Fibroblast of gingiva (primary cell): ENCODE data around the gene SDK1.
"Not testable (repeated sequence)": the region's sequence is repeated elsewhere in the genome, so short reads cannot be mapped to it uniquely, and the experiment has no call there.

Experiments used
- DNase-seq: peaks from one replicate; pipeline ENCODE4 v3.0.0-alpha.2; 2011; ENCODE audit warnings: low read depth

The SDK1 gene

GRCh38 chr7:4271716-4272015, 970.6 kb downstream of the SDK1 start:
- no peak for DNase-seq

GRCh38 chr7:4272141-4272540, 971.1 kb downstream of the SDK1 start:
- no peak for DNase-seq

DNA sequence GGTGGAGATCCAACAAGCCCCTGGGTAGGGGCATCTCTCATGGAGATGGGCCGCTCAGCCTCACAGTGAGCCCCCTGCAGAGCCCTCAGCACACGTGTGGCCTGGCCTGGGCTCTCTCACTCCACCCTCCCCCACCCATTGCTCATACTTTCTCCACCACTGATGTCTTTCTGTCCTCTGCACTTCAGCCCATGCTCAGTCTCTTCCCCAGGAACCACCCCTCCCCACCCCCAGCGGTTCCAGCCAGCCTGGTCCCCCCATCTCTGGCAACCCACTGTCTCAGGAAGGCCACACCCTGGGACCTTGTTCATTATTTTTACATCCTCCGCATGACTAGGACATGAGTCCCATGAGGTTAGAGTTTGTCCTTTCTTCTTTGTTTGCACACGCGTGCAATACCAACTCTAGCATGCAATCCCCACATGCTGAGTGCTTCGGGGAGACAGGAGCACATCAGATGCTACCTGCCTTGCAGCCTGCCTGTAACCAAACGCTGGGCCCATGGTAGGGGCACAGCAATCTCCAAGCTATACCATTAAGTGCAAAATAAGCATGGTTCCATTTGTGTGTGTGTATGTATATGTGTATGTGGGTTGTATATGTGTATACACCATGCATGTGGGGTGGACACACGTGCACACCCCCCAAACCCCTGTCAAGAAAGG, 972.6 kb downstream of the SDK1 start:
- DNase-seq = no peak

DNA sequence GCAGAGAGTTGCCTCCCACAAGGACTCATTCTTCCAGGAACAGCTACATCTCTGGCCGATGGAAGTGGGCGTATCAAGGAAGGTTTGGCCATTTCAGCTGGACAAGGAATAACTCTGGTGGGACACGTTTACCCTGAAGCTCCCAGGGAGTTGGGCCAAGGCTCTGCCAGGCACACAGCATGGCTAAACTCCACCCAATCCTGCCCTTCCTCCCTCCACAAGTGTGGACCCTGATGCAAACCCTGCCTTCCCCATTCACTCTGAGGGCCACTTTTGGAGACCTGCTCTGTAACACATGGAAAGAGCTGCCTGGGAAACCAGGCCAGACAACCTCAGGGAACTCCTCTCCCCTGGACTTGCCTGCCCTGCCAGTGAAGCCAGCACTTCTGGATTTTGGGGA, 973.2 kb downstream of the SDK1 start:
- DNase-seq = no peak

DNA sequence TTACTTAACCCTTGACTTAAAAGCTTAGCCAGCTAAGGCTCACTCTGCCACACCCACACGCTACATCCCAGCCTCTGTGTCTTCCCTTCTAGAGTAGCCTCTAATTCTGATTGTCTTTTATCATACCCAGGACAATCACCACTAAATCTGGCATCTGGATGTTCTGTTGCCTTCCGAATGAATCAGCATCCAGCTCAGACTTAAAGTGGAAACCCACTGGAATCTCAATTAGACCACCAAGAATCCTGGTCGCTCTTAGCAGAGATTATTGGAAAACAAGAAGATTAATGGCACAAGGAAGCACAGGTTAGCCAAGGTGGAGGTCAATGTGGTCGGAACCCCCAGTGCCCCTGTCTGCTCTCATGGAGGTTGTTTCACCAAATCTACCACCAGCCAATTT, 976.9 kb downstream of the SDK1 start:
- no peak for DNase-seq

GRCh38 chr7:4279216-4279615, 978.2 kb downstream of the SDK1 start:
- no peak for DNase-seq

- DNase-seq = no peak
Measured at GRCh38 chr7:4281231-4281993, 980.4 kb downstream of the SDK1 start.

GRCh38 chr7:4282434-4283223, 981.6 kb downstream of the SDK1 start:
- no peak for DNase-seq

GRCh38 chr7:4286351-4286750, 985.3 kb downstream of the SDK1 start:
- DNase-seq = no peak

DNA sequence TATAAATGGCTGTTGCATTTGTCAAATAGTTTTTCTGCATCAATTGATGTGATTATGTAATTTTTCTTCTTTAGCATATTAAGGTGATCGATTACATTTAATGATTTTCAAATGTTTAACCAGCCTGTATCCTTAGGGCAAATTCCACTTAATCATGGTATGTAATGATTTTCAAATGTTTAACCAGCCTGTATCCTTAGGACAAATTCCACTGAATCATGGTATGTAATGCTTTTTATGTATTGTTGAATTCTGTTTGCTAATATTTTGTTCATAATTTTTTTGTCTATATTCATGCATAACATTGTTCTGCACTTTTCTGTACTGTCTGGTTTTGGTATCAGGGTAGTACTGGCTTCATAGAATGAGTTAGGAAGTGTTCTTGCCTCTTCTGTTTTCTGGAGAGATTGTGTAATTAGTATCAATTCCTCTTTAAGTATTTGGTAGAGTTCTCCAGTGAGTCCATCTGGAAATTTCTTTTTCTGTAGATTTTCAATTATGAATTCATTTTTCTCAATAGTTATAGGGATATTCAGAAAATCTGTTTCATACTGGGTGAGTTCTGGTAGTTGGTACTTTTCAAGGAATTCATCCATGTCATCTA, 987.8 kb downstream of the SDK1 start:
- DNase-seq = no peak

DNA sequence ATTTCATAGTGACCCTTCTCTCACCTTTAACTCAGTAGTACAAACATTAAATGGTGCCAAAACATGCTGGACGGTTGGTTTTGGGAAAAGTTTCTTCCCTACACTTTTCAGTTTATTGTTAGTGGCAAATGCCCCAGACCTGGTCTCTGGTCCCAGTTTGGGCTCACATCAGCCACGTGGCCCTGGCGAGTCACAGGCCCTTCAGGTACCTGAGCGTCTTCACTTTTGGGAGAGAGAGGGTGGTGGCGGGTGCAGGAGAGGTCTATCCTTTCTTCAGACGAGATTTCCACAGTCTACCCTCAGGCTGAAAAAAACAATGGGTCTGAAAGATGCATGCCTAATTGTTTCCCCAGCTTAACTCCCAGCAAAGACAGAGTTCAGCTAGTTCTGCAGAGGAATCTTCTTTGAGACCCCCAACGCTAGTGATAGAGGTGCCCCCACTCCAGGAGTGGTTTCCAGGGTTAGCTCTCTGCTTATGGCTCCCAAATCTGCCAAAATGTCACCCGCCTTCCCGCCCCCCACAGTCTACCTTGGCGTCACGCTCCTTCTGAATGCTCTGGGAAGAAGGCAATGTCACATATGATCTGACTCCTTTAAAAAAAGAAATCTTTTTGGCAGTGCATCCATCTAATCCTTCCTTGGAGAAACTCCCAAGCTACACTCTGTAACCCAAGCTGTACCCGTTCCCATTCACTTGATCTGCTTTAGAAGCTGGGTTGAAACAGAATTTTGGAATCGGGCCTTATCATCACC, 996.3 kb downstream of the SDK1 start:
- DNase-seq = no peak

GRCh38 chr7:4297918-4298219, 996.8 kb downstream of the SDK1 start:
- no peak for DNase-seq

DNA sequence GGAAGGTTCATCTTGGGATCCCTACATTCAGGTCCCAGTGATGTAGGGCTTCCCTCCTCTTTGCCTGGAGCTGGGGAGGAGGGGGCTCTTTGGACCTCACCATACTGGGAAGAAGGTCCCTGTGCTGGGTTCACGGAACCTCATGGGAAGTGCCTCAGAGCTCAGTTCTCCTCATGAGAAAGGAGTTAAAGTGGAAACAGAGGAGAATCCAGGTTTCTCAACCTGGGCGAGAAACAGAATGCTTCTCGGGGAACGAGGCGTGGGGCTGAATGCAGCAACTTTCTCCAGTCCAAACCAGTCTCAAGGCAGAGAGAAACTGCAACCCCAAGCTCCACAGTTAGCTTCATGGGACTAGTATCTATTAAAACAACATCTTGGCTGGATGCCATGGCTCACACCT, 998.4 kb downstream of the SDK1 start:
- DNase-seq = no peak

GRCh38 chr7:4302203-4302905, 1001.3 kb downstream of the SDK1 start:
- no peak for DNase-seq

DNA sequence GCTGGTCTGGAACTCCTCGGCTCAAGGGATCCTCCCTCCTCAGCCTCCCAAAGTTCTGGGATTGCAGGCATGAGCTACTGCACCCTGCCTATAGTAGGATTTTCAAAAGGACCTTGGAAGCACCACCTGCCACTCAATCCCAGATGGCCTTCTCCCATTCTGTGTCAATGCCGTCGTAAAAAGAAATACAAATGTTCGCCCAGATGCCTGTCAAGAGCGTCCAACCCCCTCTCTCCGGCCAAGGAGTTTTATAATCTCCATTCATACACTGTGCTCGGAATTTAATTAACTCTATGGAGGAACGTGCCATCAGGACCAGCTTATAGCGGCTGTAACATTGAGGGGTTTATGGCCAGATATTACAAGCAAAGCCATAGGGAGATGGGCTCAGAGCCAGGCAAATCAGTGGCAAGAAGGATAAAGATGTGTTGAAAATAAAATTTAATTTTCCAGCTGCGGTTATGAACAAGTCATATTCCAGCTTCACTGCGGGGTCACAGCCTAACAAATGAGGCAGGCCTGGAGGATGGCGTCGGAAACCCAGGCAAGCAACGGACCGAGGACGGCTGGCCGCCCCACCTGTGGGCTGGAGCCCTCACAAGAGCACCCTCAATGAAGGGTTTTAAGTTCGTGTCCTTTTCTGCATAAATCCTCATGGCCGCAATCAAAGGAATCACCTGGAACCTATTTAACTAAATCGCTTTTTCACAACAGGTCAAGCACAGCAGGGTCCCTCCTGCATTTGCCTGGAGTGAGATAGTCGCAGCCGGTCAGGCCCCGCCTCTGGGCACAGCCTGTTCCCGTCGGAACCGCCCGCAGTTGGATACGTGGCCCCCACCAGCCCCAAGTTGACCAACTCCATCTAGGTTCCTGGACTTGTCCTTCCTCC, 1006.5 kb downstream of the SDK1 start:
- DNase-seq = no peak

DNA sequence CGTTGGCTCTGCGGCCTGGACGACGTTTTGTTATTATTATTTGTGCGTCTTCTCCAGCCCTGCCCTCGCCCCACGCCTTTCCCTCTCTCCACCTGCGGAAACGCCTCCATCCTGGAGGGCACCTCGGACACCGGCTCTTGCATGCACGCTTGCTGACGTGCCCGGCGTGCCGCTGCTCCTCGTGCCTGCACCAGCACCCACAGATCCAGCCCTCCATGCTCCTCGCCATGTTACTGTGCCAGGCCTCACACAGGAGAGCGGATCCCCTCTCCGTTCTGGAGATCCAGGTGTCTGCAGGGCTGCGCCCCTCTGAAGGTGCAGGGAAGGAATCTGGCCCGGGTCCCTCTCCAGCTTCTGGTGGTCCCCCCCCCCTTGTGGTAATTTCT, 1007.1 kb downstream of the SDK1 start:
- no peak for DNase-seq

DNA sequence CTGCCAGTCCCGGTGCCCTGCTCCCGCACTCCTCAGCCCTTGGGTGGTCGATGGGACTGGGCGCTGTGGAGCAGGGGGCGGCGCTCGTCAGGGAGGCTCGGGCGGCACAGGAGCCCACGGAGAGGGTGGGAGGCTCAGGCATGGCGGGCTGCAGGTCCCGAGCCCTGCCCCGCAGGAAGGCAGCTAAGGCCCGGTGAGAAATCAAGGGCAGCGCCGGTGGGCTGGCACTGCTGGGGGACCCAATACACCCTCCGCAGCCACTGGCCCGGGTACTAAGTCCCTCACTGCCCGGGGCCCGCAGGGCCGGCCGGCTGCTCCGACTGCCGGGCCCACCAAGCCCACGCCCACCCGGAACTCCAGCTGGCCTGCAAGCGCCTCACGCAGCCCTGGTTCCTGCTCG, 1012.9 kb downstream of the SDK1 start:
- not testable (repeated sequence) for DNase-seq

GRCh38 chr7:4314316-4314715, 1013.3 kb downstream of the SDK1 start:
- DNase-seq = not testable (repeated sequence)
